Activated CD8-positive, alpha-beta memory T cell treated with anti-CD3 and anti-CD28 coated beads, Interleukin-2, amount 10 ng/mL, durations not matched to agents 7 days and 5 days (primary cell): ENCODE measurements around the gene DZIP1L. TPM values are rescaled to one million over a fixed set of nuclear protein-coding genes. Genes with fewer than 3 reads are reported as not detected.

Experiments used
- total RNA-seq, 2 experiments: library from RNA; stranded (reverse); gene quantifications; one replicate each; pipeline ENCODE4 v1.2.3, GENCODE V29; 2021

The DZIP1L gene
- total RNA-seq, 2 experiments from 2014 or later: 0.38 to 0.56 TPM

Other genes starting within 250 kb of the DZIP1L start
- gene CLDN18, start 105.4 kb downstream of the DZIP1L start, total RNA-seq: not detected
- not detected for gene A4GNT, start 16.8 kb upstream of the DZIP1L start, total RNA-seq
- 10 to 100 TPM; 22.0 to 23.0 TPM for gene DBR1, start 59.3 kb upstream of the DZIP1L start, total RNA-seq
- gene ARMC8, start 71.7 kb upstream of the DZIP1L start, total RNA-seq: 10 to 100 TPM; 48.4 to 54.3 TPM
- not detected for gene NME9, start 214.2 kb upstream of the DZIP1L start, total RNA-seq
- not detected for gene MRAS, start 233.0 kb upstream of the DZIP1L start, total RNA-seq